PC-9 (cell line): ENCODE results near the gene PAPSS2. TPM values are rescaled to one million over a fixed set of nuclear protein-coding genes. Genes with fewer than 3 reads are reported as not detected.

ENCODE experiments used
- BruUV-seq: library from RNA; stranded (reverse); fragments of 400-500 nt; replicated peaks from 2 replicates; lab custom pipeline; 2021; lab: Mats Ljungman, UMichigan
- CTCF ChIA-PET: fragments of 300-600 bp; sonication (Branson Sonifier 250); formaldehyde crosslinking; loops from one replicate; lab custom pipeline; 2022; ENCODE audit warnings: antibody characterized with exemption; lab: Charles Lee
- POLR2A ChIA-PET: fragments of 300-600 bp; sonication (Branson Sonifier 250); formaldehyde crosslinking; loops from one replicate; lab custom pipeline; 2022; ENCODE audit warnings: antibody characterized with exemption; ENCODE audit not compliant: unreplicated experiment; lab: Charles Lee
- DNase-seq, 2 experiments: peaks; one replicate each; pipeline versions ENCODE4 v3.0.0 to v3.0.0-alpha.2; 2015 to 2022; ENCODE audit warnings: mixed read lengths in 1 of 2
- H2AFZ ChIP-seq: fragments of 200-600 bp; sonication (generic); 2 replicates; pipeline ENCODE4 v1.8.1; 2017; ENCODE audit warnings: antibody characterized with exemption
- H3F3A ChIP-seq: fragments of 200-600 bp; sonication (generic); 2 replicates; pipeline ENCODE4 v1.8.1; 2017; ENCODE audit warnings: antibody characterized with exemption, mild to moderate bottlenecking, low read depth; ENCODE audit not compliant: insufficient read depth
- H3K27ac ChIP-seq: fragments of 200-600 bp; sonication (generic); 2 replicates; pipeline ENCODE4 v1.6.1; 2016; ENCODE audit warnings: mixed run types
- H3K27me3 ChIP-seq: fragments of 200-600 bp; sonication (generic); 2 replicates; pipeline ENCODE4 v1.6.1; 2016; ENCODE audit warnings: low read depth, mixed run types; ENCODE audit not compliant: insufficient read depth
- H3K36me3 ChIP-seq: fragments of 200-600 bp; sonication (generic); 2 replicates; pipeline ENCODE4 v1.6.1; 2016; ENCODE audit warnings: low read depth, mixed run types
- H3K4me1 ChIP-seq: fragments of 200-600 bp; sonication (generic); replicated peaks from 2 replicates; pipeline ENCODE4 v1.6.1; 2016; ENCODE audit warnings: mixed run types; ENCODE audit not compliant: insufficient read depth
- H3K4me2 ChIP-seq: fragments of 200-600 bp; sonication (generic); 2 replicates; pipeline ENCODE4 v1.6.1; 2017; ENCODE audit warnings: mixed run types
- H3K4me3 ChIP-seq: fragments of 200-600 bp; sonication (generic); 2 replicates; pipeline ENCODE4 v1.6.1; 2016; ENCODE audit warnings: mixed run types
- H3K79me2 ChIP-seq: fragments of 200-600 bp; sonication (generic); 2 replicates; pipeline ENCODE4 v1.6.1; 2017; ENCODE audit warnings: low read depth, mixed run types
- H3K9me2 ChIP-seq: fragments of 200-600 bp; sonication (generic); 2 replicates; pipeline ENCODE4 v1.8.1; 2017; ENCODE audit warnings: mild to moderate bottlenecking; ENCODE audit not compliant: insufficient read depth
- H3K9me3 ChIP-seq: fragments of 200-600 bp; sonication (generic); 2 replicates; pipeline ENCODE4 v1.8.1; 2016; ENCODE audit warnings: low read depth; ENCODE audit not compliant: insufficient read depth
- H4K20me1 ChIP-seq: fragments of 200-600 bp; sonication (generic); 2 replicates; pipeline ENCODE4 v1.8.1; 2017; ENCODE audit not compliant: insufficient read depth
- EZH2 ChIP-seq: fragments of 200-600 bp; sonication (generic); IDR thresholded peaks from 2 replicates; pipeline ENCODE4 v1.8.0; 2017; ENCODE audit warnings: antibody characterized with exemption, low read depth
- intact Hi-C: fragments of 100-400 bp; cut with micrococcal nuclease; formaldehyde crosslinking; loops from one replicate; pipeline ENCODE4 v1.10.0; 2022; ENCODE audit not compliant: unreplicated experiment
- total RNA-seq: library from RNA; stranded (reverse); gene quantifications from 2 replicates; pipeline ENCODE4 v1.2.3, GENCODE V29; 2021
- TF ChIP-seq, protein P1 (sequence below): fragments of 200-600 bp; sonication (generic); conservative IDR thresholded peaks from 2 replicates; pipeline ENCODE4 v1.6.1; 2017; ENCODE audit warnings: mixed run types, antibody characterized with exemption, mild to moderate bottlenecking, moderate library complexity

PAPSS2 gene
- total RNA-seq, 1 experiment from 2014 or later = 37.4 TPM

DNA sequence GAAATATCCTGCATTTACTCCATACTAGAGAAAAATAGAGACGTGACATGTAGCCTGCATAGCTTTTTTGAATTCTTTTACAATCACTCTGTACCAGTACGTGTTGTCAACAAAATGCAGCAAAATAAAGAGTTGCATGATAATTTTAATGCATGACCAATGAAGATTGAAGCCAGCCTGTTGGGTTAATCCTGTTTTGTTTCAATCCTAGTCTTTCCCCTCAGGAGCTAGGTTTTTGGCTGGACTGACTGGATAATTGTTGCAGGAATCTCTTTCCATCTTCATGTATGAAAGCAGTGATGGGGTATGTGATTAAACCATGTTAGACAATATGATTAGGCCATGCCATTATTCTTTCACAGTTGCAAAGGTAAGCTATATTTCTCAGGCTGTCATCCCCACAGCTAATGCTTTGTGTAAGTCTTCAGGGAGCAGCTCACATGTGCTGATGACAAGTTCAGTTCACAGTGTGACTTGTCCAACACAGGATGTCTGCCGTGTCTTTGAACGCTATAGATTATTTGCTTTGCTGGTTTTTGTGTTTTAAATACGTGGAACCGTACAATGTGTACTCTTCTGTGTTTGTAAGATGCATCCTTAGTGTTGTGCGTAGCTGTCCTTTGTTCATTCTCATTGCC lies 24.4 kb downstream of the PAPSS2 start:
- Histone ChIP-seq H3K4me1 (no peaks in the 10 kb centered on the region), H3K4me2 (no peak overlapping the region), H3K4me3 (no peak overlapping the region), H2AFZ (no peak overlapping the region), H3K9me3 (no peaks in the 10 kb centered on the region), H3F3A (no peaks in the 10 kb centered on the region), H3K36me3 (no peaks in the 10 kb centered on the region), H4K20me1 (no peaks in the 10 kb centered on the region), H3K27me3 (no peaks in the 10 kb centered on the region), H3K27ac (no peak overlapping the region), H3K9me2 (no peaks in the 10 kb centered on the region), H3K79me2 (no peaks in the 10 kb centered on the region)
- TF ChIP-seq EZH2 = no peak
- TF ChIP-seq, protein P1, sequence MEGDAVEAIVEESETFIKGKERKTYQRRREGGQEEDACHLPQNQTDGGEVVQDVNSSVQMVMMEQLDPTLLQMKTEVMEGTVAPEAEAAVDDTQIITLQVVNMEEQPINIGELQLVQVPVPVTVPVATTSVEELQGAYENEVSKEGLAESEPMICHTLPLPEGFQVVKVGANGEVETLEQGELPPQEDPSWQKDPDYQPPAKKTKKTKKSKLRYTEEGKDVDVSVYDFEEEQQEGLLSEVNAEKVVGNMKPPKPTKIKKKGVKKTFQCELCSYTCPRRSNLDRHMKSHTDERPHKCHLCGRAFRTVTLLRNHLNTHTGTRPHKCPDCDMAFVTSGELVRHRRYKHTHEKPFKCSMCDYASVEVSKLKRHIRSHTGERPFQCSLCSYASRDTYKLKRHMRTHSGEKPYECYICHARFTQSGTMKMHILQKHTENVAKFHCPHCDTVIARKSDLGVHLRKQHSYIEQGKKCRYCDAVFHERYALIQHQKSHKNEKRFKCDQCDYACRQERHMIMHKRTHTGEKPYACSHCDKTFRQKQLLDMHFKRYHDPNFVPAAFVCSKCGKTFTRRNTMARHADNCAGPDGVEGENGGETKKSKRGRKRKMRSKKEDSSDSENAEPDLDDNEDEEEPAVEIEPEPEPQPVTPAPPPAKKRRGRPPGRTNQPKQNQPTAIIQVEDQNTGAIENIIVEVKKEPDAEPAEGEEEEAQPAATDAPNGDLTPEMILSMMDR = no peak
- no TSS peak for BruUV-seq
- ChIA-PET POLR2A (no interaction called here), CTCF (no interaction called here)
- DNase-seq = no peak
- intact Hi-C loops = no loop called here

DNA sequence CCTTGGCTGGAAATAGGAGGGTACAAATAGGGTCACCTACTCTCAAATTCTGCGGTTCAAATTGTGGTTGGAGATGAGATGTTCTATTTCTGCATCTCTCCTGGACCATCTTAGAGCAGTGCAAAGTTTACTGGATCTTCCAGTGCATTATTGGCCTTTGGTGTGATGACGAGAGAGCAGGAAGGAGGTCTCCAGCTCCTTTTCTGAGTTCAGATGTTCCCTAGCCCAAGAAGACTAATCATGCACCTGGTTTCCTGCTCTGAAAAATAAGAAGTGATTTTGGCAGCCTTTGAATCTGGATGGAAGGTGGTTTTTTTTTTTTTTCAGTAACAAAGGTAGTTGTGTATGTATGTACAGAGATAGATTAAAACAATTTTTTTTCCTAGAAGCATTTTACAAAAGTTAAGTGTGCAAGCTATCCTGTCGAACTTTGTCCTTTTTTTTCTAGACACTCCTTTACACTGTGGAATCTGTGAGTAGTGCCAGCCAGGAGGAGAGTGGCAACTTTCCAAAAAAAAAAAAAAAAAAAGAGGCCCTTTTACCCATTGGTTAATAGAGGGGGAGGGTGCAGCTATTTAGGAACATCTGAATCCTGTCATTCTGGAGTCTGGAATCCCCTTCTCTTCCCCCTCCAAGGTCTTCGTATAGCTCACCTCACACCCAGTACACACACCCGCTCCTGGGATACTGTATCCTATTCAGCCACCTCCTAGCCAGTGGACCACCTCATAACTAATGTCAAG lies 26.3 kb downstream of the PAPSS2 start:
- CTCF ChIA-PET = interaction anchor here (0.6 kb wide), 1 partner anchor 699 kb away, joined by 4 read pairs; no protein-coding TSS in a partner anchor
- no peak overlapping the region for H3K27ac ChIP-seq

DNA sequence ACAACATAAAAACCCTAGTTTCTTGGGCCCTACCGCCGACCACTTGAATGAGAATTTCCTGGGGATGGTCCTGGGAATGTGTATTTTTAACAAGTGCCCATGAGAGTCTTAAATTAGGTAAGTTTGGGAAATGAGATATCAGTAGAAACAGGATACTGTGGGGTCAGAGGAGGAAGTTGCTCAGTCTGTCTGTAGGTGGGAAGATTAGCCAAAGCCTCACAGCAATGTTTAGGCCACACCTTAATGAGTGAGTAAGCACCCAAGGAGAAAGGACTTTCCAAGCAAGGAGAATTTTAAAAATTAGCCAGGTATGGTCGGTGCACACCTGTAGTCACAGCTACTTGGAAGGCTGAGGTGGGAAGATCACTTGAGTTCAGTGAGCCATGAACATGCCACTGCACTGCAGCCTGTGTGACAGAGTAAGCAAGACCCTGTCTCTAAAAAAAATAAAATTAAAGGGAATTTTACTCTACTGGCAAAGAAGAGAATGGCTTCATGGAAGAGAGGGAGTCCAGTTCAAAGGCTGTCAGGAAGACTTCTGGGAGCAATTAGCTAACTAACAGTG lies 31.9 kb downstream of the PAPSS2 start:
- Histone ChIP-seq H3K4me1 (peaks cover 11% of the 10 kb centered on the region; the same call in 1 of the 2 replicates), H2AFZ (no peak overlapping the region), H3K27ac (no peak overlapping the region), H3K4me3 (no peak overlapping the region), H3K79me2 (no peaks in the 10 kb centered on the region), H3K4me2 (peak overlapping the region; percentile 19; the same call in 1 of the 2 replicates), H3K36me3 (no peaks in the 10 kb centered on the region), H3K9me3 (no peaks in the 10 kb centered on the region), H4K20me1 (no peaks in the 10 kb centered on the region), H3K9me2 (no peaks in the 10 kb centered on the region), H3F3A (no peaks in the 10 kb centered on the region), H3K27me3 (no peaks in the 10 kb centered on the region)
- DNase-seq = peak; percentile 30 to 63
- ChIA-PET CTCF (no interaction called here), POLR2A (no interaction called here)
- intact Hi-C loops = no loop called here
- no TSS peak for BruUV-seq
- TF ChIP-seq, protein P1 = no peak
- TF ChIP-seq EZH2 = no peak

More for the DNA sequence above, 26.3 kb downstream of the PAPSS2 start:
- Histone ChIP-seq H3K36me3 (no peaks in the 10 kb centered on the region), H3K79me2 (no peaks in the 10 kb centered on the region), H3K9me2 (no peaks in the 10 kb centered on the region), H3K27me3 (no peaks in the 10 kb centered on the region), H3K9me3 (no peaks in the 10 kb centered on the region), H3K4me1 (0 out of 2 replicates have a peak, but pooled peaks cover under 1% of the 10 kb centered on the region), H3K4me2 (no peak overlapping the region), H3F3A (no peaks in the 10 kb centered on the region), H2AFZ (no peak overlapping the region), H4K20me1 (no peaks in the 10 kb centered on the region), H3K4me3 (no peak overlapping the region)
- no TSS peak for BruUV-seq
- DNase-seq = no peak
- TF ChIP-seq, protein P1 = no peak
- TF ChIP-seq EZH2 = no peak
- intact Hi-C loops = no loop called here
- POLR2A ChIA-PET = interaction anchor here (0.5 to 0.6 kb wide), 2 partner anchors 10 to 29 kb away, joined by 9 to 17 read pairs; no protein-coding TSS in a partner anchor
